PC-3 (cell line): ENCODE data around the gene GMEB2.

ENCODE experiments used
- CTCF ChIP-seq: fragments of 300-600 bp; sonication (generic); conservative IDR thresholded peaks from 2 replicates; pipeline ENCODE4 v1.5.1; 2017; ENCODE audit warnings: antibody characterized with exemption, low read depth, mild to moderate bottlenecking, low read length
- EZH2 ChIP-seq: fragments of 300-600 bp; sonication (generic); IDR thresholded peaks from one replicate; pipeline ENCODE4 v1.6.1; 2017; ENCODE audit warnings: antibody characterized with exemption, mild to moderate bottlenecking, low read length; ENCODE audit not compliant: unreplicated experiment

GRCh38 chr20:63546256-63546955 is 80.5 kb downstream of the GMEB2 start:
- TF ChIP-seq CTCF (no peak), EZH2 (no peak)
